Suppressor macrophage (primary cell): ENCODE data around the gene PDE6H.

Source experiments
- DNase-seq, 4 experiments: peaks; one replicate each; pipeline ENCODE4 v3.0.0-alpha.2; 2020 to 2022

Gene PDE6H

GRCh38 chr12:15005064-15005463 lies 32.2 kb downstream of the PDE6H start:
- DNase-seq: no peak

GRCh38 chr12:15007551-15007950 lies 34.7 kb downstream of the PDE6H start:
- DNase-seq: no peak

GRCh38 chr12:15011162-15011561 lies 38.3 kb downstream of the PDE6H start:
- no peak for DNase-seq

- DNase-seq: no peak
Measured at GRCh38 chr12:15013634-15014179, 40.9 kb downstream of the PDE6H start.

- DNase-seq: no peak
Measured at GRCh38 chr12:15014708-15015107, 41.9 kb downstream of the PDE6H start.

- DNase-seq: no peak
Measured at GRCh38 chr12:15015121-15015520, 42.3 kb downstream of the PDE6H start.

- DNase-seq: no peak
Measured at GRCh38 chr12:15020156-15020555, 47.3 kb downstream of the PDE6H start.
